Measurements from ENCODE around the gene PRMT3.

GRCh38 chr11:20489948-20490347, 102.4 kb downstream of the PRMT3 start:
- no peak for TF ChIP-seq CTCF (IDR thresholded peaks at IDR 0.05)
- no peak for TF ChIP-seq EZH2 (IDR thresholded peaks at IDR 0.05; ENCODE audit: borderline replicate concordance, insufficient read depth, low read depth, low read length, poor library complexity, severe bottlenecking)
